HG02642 (cell line): ENCODE data around the gene HOPX.
"Not testable (repeated sequence)": the region's sequence is repeated elsewhere in the genome, so short reads cannot be mapped to it uniquely, and the experiment has no call there.

Source experiments
- ATAC-seq: cut with Tn5 transposase; IDR thresholded peaks from one replicate; pipeline ENCODE4 v1.9.1; 2021; ENCODE audit warnings: mild to moderate bottlenecking; ENCODE audit not compliant: unreplicated experiment, poor library complexity

HOPX gene

DNA sequence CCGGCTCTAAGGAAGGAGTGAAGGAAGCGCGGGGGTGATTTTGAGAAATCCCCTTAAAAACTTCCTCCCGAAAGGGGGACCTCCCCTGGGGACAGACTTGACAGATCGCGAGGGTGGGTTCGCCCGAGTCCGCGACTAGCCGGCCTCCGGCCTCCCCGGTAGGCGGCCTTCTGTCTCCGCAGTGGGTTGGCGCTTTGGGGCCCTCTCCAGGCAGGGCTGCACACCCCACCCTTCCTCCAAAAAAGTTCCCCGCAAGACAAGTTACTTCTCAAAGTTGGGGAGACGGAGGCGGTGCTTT is 24.8 kb downstream of the HOPX start:
- ATAC-seq: no peak

DNA sequence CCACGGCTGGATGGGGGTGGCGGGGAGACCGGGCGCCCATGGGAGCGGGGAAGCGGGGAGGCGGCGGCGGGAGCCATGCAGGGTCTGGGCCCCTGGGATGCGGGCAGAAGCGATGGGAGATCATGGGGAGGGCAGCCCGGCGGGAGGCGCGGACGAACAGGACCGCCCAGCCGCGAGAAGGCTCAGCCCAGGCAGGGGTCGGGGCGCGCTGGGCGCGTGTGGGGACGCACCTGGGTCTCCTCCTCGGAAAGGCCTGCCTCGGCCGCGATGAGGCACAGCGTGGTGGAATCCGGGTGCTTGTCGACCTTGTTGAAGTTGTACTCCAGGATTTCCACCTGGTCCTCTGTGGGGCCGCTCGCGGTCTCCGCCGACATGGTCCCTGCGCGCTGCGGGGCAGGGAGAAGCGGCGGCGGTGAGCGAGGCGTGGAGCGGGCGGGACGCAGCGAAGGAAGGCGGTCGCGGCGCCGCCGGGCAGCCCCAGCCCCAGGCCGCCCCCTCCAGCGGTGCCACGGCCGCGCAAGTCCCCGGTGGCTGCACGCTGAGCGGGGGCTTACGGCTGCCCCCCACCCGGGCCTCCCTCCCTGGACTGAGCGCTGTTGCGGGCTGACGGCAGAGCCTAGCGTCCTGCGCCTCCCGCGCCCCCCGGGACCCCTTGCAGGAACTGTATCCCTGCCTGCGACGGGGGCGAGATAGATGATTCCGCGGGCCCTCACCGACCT is 25.3 kb downstream of the HOPX start:
- no peak for ATAC-seq

DNA sequence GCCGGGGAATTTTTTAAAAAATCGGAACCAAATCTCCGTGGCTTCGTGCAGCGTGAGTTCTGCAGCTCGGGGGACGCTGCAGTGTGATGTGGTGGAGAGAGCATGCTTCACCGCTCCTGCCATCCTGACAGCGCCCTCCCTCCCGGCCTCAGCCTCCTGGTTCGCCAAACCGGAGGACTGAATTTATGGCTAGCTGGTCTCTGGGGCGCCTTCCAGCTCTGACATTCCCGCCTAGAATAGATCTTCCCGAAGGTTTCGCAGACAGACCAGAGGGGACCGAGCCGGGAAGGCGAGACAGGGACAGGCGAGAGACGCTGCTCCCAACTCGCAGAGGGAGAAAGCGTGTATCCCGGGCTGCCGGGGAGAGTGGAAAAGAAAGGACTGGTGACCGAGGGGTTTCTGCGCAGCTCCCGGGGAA is 25.9 kb downstream of the HOPX start:
- no peak for ATAC-seq

DNA sequence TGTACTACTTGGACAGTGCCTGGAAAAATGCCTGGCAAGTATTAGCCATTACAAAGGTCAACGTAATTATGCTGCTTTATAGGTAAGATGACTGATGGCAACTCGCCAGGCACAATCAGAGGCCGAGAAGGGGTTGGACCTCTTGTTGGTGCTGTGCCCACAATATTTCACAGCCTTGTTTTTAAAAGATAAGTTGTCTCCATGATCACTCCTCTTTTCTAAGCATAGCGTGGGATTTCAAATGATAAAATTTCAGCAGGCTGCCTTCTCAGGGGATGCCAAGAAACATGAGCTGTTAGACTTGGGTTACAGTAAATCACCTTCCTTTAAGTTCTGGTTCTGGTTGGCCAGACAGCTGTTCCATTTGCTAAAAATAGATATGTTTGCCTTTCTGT is 26.9 kb downstream of the HOPX start:
- no peak for ATAC-seq

DNA sequence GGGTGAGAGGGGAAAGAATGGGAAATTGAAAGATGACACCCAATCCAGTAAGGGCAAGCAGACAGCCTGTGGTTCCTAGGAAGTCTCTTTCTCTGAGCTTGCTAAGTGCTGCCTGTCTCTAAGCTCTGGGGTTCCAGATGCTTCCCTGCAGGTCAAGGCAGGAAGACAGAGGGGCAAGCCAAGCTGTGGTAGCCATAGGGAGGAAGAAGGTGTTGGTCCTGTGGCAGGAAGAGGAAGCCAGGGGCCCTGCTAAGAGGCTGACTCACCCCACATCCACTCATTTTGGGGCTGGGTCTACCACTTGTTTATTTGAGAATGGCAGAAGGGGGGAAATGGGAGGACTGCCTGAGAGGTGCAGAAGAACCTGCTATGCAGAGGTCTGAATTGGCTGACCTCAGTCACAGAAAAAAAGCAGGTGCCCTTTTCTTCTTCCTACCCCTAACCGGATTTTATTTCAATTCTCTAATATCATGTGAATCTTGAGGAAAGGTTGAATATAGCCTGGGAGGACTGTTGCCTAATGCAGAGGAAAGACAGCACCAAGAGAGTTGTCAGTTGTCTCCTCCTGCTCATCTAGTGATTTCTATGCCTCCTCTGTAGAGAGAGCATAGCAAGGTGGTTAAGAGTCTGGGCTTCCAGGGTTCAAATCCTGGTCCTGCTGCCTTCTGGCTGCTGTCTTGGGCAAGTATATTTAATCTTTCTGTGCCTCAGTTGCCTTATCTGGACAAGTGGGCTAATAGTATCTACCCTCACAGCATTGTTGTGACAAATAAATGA is 27.4 kb downstream of the HOPX start:
- no peak for ATAC-seq

DNA sequence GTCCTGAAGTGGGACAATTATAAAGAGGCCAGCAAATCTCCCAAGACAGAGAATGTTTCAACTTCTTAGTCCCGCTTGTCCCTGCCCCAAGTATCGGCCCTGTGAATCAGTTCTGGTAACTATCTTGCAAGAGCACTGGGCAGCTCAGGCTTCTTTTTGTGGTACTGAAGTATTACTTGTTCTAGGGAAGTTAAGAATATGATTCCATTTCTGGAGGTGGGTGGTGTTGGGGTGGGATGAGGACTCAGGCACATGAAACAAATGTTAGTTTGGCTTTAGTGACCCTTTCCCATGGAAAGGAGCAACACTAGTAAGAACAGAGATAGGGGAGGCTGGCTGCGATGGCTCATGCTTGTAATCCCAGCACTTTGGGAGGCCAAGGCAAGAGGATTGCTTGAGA is 28.9 kb downstream of the HOPX start:
- no peak for ATAC-seq

DNA sequence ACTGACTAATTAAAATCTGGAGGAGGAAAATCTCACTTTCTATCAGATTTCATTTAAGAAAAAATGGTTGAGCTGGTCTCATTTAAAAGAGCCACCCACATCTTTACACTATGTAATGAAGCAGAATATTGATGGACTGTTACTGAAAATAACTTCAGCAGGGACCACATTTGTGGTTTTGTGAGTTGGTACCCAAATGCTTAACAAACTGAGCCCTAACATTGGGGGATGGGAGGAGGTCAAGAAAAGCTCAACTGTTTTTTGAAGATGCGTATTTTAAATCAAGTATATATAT is 30.1 kb downstream of the HOPX start:
- ATAC-seq: no peak

DNA sequence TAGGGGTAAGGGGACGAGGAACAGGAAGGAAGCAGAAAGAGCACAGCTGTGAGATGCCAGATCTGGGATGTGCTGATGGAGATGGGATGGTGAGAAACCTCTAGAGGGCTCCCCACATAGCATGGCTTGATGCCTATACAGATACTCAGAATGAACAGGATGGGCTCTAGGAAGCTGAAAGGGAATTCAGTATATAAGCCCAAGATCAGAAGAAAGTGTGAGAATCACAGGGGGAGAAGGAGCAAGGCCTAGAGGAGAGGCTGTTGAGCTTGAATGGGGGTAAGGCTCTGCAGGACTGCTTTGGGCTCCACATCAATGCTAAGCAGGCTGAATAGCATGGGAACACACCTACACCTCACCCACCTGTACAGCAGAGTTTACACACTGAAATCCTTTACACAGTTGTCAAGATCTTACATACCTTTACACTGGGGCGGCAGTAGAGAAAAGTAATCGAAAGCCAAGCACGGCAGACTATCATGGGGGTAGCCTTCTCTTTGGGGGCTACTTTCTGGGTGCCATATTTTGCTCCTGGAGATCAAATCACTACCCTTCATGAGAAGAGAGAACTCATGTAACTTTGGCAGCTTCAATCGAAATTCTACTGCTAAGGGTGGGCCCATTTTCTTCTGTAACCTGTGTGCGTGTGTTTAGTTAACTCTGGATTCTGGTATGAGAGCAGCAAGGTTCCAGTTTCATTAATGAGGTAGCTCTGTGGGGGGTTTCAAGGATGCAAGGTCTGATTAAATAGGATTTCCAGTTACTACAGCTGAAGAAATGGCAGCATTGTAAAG is 30.6 kb downstream of the HOPX start:
- ATAC-seq: no peak

DNA sequence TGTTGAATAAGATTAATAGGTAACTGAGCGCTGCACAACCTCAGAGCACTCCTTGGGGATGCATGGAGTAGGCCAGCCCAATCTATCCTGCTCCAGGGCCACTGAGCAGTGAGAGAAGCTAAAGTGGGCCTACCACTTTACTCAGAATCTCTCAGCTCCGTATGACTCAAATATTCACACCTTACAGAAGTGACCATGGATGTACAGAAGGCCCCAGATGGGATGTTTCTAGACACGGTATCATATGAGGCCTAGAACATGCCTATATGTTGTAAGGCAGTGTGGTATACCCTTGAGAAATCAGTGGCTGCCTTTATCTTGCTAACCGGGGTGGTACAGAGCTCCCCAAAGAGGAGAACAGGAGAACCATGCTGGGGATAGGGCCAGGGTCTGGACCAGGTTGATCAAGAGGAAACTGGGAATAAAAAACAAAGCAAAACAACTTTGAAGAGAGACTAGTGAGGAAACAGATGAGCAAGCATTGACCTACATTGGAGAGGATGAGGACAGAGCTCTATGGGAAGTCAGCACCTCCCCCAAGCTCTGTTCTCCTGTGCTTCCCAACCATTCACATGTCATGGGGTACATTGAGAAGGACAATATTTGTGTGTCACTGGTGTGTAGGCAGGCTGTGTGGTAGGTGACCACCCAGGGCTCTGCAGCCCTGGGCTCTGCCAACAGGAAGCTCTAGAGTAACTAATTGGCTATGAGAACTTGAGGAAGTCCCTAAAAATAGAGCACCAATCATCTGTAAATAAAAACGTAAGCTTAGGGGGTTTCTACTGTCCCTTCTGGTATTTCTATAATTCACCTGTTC is 31.4 kb downstream of the HOPX start:
- ATAC-seq: no peak

DNA sequence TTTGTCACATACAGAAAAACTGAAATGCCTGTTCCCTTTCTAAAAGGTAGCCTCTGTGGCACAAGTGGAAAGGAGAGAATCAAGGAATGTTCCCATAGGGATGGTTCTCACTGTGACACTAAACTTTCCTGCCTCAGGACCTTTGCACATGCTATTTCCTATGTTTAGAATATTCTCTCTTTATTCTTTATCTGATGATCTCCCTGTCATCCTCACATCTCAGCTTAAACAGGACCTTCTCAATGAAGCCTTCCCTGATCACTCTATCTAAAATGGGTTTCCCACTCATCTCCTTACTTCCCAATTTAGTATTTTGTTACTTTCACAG is 32.3 kb downstream of the HOPX start:
- no peak for ATAC-seq

DNA sequence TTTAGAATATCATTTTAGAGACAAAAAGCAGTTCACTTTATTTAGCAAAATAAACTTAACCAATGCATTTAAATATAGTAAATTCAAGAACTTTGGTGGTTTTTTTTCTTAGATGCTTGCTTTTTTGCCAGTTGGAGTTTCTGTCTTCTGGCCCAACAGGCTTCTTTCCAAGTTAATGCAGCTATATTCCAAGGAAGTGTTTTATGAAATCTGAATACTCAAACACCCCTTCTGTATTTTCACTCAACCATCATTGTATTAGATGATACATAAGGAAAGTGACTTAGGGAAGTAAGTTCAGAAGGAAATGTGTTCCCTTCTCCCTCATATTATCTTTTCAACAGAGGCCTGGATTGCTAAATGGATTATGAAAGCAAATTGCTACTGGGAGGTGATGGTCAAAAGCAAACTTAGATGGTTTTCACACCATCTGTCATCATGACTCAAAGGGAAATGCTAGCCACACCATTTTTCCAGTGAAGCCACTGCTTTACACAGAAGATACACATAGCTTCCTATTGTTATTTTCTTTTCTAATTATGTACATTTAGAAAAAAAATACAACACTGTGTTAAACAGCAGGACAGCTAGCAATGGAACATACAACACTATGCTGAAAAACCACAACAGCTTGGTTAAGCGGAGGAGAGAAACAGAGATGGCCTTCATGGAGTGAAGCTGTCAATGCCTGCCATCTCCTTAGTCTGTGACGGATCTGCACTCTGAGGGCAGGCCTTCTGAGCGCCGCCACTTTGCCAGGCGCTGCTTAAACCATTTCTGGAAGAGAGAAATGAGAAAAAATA is 32.9 kb downstream of the HOPX start:
- ATAC-seq: no peak

DNA sequence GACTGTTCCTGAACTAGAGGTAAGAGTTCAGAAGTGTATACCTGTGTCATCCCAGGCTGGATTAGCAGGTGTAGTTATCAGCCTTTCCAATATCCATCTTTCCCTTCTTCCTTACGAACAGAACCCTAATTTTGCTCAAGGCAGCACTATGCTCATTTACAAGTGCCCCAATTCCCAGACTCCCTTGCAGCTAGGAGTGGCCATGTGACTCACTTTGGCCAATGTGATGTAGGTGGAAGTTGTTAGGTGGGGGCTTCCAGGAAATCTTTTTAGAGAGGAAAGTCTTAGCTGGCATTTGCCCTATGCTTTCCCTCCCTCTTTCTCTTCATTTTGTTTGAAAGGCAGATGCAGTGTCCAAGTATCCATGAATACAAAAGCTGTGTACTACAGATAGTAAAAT is 34.8 kb downstream of the HOPX start:
- no peak for ATAC-seq

DNA sequence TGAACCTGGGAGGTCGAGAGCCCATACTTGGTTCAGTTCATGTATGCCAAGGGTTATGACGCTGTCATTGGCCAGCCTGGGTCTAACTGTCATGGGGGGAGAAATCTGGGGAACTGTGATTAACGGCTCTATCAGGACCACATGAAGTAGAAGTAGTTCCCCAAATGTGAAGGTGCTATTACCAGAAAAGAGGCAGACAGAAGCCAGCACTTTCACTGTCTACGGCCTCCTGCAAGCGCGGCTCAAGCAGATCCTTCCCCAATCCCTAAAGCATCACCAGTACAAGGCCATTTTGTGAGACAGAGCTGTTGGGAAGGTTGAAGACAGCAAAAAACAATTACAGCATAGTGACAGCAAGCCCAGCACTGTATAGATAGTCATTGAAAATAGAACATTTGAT is 37.5 kb downstream of the HOPX start:
- ATAC-seq: no peak

DNA sequence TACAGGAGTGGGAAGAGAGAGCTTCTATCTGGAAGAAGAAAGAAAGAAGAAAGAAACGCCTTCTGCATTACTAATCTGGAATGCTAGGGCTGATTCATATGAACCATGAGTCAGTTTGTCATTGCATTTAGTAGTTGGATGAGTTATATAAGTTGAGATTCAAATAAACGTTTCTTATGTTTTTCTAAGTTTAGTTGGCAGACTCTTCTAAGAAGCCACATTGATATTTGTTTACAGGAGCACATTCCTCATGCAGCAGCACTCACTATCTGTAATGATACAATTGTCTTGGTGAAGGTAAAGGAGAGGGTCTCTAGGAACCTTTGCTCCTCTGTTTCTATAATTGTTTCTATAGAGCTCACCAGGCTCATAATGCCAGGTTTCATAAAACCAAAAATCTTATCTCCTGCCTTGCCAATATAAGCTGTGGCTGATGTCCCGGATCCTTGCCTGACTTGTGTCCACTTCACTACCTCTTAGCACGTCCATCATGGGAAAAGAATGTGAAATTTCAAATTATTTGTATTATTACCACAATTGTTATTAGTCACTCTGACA is 39.5 kb downstream of the HOPX start:
- ATAC-seq: no peak

DNA sequence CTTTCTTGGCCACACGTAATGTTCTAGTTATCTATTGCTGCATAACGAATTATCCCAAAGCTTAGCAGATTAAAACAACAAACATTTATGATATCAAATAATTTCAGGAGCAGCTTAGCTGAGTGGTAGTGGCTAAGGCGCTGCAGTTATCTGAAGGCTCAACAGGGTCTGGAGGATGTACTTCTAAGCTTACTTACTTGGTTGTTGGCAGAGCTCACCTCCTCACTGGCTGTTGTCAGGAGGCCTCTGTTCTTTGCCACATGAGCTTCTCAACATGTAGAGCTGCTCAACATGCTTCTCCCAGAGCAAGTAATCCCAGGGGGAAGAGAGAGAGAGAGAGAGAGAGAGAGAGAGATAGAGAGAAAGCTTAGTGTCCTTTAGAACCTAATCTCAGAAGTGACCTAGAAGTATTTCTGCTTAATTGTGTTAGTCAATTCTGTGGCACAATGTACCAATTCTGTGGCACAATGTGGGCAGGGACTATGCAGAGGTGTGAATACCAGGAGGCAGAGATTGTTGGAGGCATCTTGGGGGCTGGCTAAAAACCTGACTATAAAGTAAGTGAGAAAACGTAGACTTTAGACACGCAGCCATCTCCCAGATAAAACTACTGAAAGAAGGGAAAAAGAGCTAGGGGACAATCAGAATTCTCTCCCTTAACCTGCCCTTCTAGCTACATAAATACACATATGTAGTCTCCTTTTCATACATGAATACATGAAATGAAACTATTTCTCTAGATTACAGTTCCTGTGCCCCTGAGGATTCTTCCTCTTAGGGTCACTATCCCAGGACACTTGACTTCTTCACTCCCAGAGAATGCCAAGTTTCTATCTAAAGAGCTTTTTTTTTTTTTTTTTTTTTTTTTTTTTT is 40.2 kb downstream of the HOPX start:
- no peak for ATAC-seq

DNA sequence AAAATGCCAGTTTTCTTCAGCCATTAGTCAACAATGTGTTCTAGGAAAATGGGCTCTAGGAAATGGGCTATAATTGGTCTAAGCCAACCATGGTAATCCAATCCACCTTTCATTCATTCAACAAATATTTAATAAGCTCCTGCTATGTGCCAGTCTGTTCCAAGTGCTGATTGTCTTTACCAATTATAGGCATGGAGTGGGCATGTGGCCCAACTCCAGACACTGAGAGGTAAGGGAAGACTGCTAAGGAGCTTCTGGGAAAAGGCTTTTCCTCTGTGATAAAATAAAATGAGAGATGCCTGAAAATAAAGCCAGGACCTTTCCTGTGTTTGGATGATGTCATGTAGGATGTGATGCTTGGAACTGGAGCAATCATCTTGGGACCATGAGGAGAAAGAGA is 43.3 kb downstream of the HOPX start:
- ATAC-seq: no peak

DNA sequence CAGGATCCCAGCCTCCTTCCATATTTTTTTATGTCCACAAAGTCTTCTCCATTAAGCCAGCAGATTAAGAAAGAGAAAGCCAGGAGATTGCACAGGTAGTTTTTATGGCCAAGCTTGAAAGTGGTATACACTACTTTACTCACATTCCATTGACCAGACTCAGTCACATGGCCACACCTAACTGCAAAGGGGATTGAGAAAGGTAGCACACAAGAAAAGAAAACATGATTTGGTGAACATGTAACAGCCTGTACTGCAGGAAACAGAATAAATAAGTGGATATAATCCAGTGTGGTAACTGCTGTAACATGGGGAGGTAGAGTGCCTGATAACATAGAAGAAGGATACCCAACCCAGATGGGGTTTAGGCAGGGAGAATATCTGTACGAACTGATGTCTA is 43.9 kb downstream of the HOPX start:
- ATAC-seq: no peak

DNA sequence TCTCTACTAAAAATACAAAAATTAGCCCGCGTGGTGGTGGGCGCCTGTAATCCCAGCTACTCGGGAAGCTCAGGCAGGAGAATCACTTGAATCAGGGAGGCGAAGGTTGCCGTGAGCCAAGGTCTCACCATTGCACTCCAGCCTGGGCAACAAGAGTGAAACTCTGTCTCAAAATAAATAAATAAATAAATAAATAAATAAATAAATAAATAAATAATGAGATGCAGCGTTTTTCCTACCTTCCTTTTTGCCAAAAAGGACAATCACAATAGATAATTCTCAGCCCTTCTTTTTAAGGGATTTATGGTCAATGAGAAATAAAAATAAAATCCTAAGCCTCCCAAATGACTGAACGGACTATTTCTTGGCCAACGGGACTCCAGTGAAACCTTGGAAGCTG is 46.1 kb downstream of the HOPX start:
- ATAC-seq: not testable (repeated sequence)

DNA sequence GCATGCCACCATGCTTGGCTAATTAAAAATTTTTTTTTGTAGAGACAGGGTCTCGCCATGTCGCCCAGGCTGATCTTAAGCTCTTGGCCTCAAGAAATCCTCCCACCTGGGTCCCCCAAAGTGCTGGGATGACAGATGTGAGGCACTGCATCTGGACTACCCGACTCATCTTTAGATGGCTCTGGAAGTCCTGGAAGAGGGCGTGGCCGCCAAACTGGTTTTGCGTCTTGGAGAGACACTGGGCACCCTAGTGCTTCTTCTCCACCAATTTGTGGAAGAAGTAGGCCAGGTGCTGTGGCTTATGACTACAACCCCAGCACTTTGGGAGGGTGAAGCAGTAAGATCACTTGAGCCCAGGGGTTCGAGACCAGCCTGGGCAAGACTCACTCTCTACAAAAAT is 47.6 kb downstream of the HOPX start:
- ATAC-seq: no peak
